ENCODE data around the gene MAGEB3. TPM values are rescaled to one million over a fixed set of nuclear protein-coding genes. Genes with fewer than 3 reads are reported as not detected.

Gene MAGEB3
- total and polyA plus RNA-seq, 2 of the 13 experiments (the other 11 are each of a cell fraction or from before 2014, with no cell fraction given) = not detected

- no peaks in the 10 kb centered on the region for H3K4me1 ChIP-seq (ENCODE audit: insufficient read depth, low read length)
- H4K20me1 ChIP-seq (ENCODE audit: insufficient read depth, low read length) = no peaks in the 10 kb centered on the region
- no peaks in the 10 kb centered on the region for H3K79me2 ChIP-seq (ENCODE audit: insufficient read depth, low read length)
- H3K36me3 ChIP-seq (replicated peaks in 1 of 2; ENCODE audit: control insufficient read depth in 1 of 2, insufficient read depth in 2 of 2, low read length in 2 of 2) = no peaks in the 10 kb centered on the region
- in situ Hi-C loops (cut with HindIII; ENCODE audit: extremely low pct_ligation_motif_present, low pct_unique_long_range_greater_than_20kb) (no loop called here), intact Hi-C loops (cut with micrococcal nuclease; ENCODE audit: unreplicated experiment) (no loop called here)
- H3K27me3 ChIP-seq (ENCODE audit: control insufficient read depth in 1 of 2, insufficient read depth in 2 of 2, low read length in 2 of 2) = 0 out of 5 replicates have a peak, but pooled peaks cover 0 to 1% of the 10 kb centered on the region in 2 experiments
- no peak overlapping the region for H3K4me3 ChIP-seq (replicated peaks in 1 of 3; ENCODE audit: insufficient read depth in 1 of 3, low read depth in 2 of 3, low read length in 3 of 3)
- H3K9ac ChIP-seq (ENCODE audit: insufficient read depth, low read depth, low read length) = no peak overlapping the region
- FAIRE-seq = no peak
- 17% methylated on average over 1 of the region's 1 CpG for WGBS (ENCODE audit: low lambda C conversion rate)
- BruUV-seq (replicated peaks) = no TSS peak
- TF ChIP-seq ZNF674 (CRISPR knock-in tag; IDR thresholded peaks at IDR 0.05; ENCODE audit: low read depth) = no peak
- TF ChIP-seq, protein P1, sequence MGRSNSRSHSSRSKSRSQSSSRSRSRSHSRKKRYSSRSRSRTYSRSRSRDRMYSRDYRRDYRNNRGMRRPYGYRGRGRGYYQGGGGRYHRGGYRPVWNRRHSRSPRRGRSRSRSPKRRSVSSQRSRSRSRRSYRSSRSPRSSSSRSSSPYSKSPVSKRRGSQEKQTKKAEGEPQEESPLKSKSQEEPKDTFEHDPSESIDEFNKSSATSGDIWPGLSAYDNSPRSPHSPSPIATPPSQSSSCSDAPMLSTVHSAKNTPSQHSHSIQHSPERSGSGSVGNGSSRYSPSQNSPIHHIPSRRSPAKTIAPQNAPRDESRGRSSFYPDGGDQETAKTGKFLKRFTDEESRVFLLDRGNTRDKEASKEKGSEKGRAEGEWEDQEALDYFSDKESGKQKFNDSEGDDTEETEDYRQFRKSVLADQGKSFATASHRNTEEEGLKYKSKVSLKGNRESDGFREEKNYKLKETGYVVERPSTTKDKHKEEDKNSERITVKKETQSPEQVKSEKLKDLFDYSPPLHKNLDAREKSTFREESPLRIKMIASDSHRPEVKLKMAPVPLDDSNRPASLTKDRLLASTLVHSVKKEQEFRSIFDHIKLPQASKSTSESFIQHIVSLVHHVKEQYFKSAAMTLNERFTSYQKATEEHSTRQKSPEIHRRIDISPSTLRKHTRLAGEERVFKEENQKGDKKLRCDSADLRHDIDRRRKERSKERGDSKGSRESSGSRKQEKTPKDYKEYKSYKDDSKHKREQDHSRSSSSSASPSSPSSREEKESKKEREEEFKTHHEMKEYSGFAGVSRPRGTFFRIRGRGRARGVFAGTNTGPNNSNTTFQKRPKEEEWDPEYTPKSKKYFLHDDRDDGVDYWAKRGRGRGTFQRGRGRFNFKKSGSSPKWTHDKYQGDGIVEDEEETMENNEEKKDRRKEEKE (IDR thresholded peaks at IDR 0.05) = no peak
- TF ChIP-seq POGK (CRISPR knock-in tag; conservative IDR thresholded peaks at IDR 0.05) = no peak
- TF ChIP-seq, protein P2, sequence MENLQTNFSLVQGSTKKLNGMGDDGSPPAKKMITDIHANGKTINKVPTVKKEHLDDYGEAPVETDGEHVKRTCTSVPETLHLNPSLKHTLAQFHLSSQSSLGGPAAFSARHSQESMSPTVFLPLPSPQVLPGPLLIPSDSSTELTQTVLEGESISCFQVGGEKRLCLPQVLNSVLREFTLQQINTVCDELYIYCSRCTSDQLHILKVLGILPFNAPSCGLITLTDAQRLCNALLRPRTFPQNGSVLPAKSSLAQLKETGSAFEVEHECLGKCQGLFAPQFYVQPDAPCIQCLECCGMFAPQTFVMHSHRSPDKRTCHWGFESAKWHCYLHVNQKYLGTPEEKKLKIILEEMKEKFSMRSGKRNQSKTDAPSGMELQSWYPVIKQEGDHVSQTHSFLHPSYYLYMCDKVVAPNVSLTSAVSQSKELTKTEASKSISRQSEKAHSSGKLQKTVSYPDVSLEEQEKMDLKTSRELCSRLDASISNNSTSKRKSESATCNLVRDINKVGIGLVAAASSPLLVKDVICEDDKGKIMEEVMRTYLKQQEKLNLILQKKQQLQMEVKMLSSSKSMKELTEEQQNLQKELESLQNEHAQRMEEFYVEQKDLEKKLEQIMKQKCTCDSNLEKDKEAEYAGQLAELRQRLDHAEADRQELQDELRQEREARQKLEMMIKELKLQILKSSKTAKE (CRISPR knock-in tag; IDR thresholded peaks at IDR 0.05; ENCODE audit: borderline replicate concordance) = no peak
- no peak for TF ChIP-seq ZBTB7B (CRISPR knock-in tag; IDR thresholded peaks at IDR 0.05)
- no peak overlapping the region for H2AFZ ChIP-seq (ENCODE audit: low read length)
- H3K4me2 ChIP-seq (ENCODE audit: low read depth, low read length) = no peak overlapping the region
- ChIA-PET POLR2A (no interaction called here), CTCF (ENCODE audit: low intra/inter-chr PET ratio, low total read pairs) (no interaction called here)
- no peaks in the 10 kb centered on the region for H3K9me3 ChIP-seq (ENCODE audit: low read length)
- no peak overlapping the region for H3K27ac ChIP-seq (ENCODE audit: extremely low read length, insufficient read depth, low read length)
- no peak for ATAC-seq
- DNase-seq (ENCODE audit: low spot score) = no peak
Measured at GRCh38 chrX:30217465-30217864, 13.0 kb upstream of the MAGEB3 start.
